DOHH2 (cell line): Measurements from ENCODE around the gene PSMC5.

Experiments used
- H3F3A ChIP-seq: fragments of 200-600 bp; sonication (generic), shearing (Covaris generic); 2 replicates; pipeline ENCODE4 v1.6.0; 2016; ENCODE audit warnings: antibody characterized with exemption, mild to moderate bottlenecking; ENCODE audit not compliant: control insufficient read depth, insufficient read depth
- H3K27ac ChIP-seq: fragments of 200-600 bp; sonication (generic); 2 replicates; pipeline ENCODE4 v1.5.1; 2014; ENCODE audit warnings: low read depth, mild to moderate bottlenecking, low read length, moderate library complexity
- H3K27me3 ChIP-seq: fragments of 200-600 bp; sonication (generic); 2 replicates; pipeline ENCODE4 v1.6.1; 2014; ENCODE audit warnings: mild to moderate bottlenecking, low read length, mixed read lengths; ENCODE audit not compliant: control insufficient read depth
- H3K36me3 ChIP-seq: fragments of 200-600 bp; sonication (generic); 2 replicates; pipeline ENCODE4 v1.6.1; 2014; ENCODE audit warnings: mild to moderate bottlenecking, low read length, moderate library complexity, mixed read lengths; ENCODE audit not compliant: control insufficient read depth
- H3K4me1 ChIP-seq: fragments of 200-600 bp; sonication (generic); 2 replicates; pipeline ENCODE4 v1.6.1; 2014; ENCODE audit warnings: mild to moderate bottlenecking, low read length, mixed read lengths; ENCODE audit not compliant: control insufficient read depth
- H3K4me2 ChIP-seq: fragments of 200-600 bp; sonication (generic); 2 replicates; pipeline ENCODE4 v1.6.0; 2014; ENCODE audit warnings: mild to moderate bottlenecking, low read length, moderate library complexity
- H3K4me3 ChIP-seq: fragments of 200-600 bp; sonication (generic); 2 replicates; pipeline ENCODE4 v1.5.1; 2014; ENCODE audit warnings: mild to moderate bottlenecking, low read length, mixed read lengths
- H3K79me2 ChIP-seq: fragments of 200-600 bp; sonication (generic); 2 replicates; pipeline ENCODE4 v1.6.1; 2014; ENCODE audit warnings: mild to moderate bottlenecking, low read length, mixed read lengths; ENCODE audit not compliant: control insufficient read depth
- H3K9me2 ChIP-seq: fragments of 200-600 bp; sonication (generic); replicated peaks from 2 replicates; pipeline ENCODE4 v1.6.1; 2014; ENCODE audit warnings: mild to moderate bottlenecking, low read length, mixed read lengths; ENCODE audit not compliant: control insufficient read depth
- H3K9me3 ChIP-seq: fragments of 200-600 bp; sonication (generic); 2 replicates; pipeline ENCODE4 v1.6.1; 2014; ENCODE audit warnings: antibody characterized with exemption, low read length, mixed read lengths; ENCODE audit not compliant: control insufficient read depth, insufficient read depth
- H4K20me1 ChIP-seq: fragments of 200-600 bp; sonication (generic); 2 replicates; pipeline ENCODE4 v1.6.0; 2014; ENCODE audit warnings: low read depth, mild to moderate bottlenecking, antibody characterized with exemption, low read length, moderate library complexity; ENCODE audit not compliant: control insufficient read depth, insufficient read depth
- EZH2phosphoT487 ChIP-seq: fragments of 200-600 bp; sonication (generic); IDR thresholded peaks from 2 replicates; pipeline ENCODE4 v1.6.1; 2017; ENCODE audit warnings: borderline replicate concordance, mild to moderate bottlenecking, antibody characterized with exemption, low read length, moderate library complexity, mixed read lengths
- TF ChIP-seq, protein P1 (sequence below): fragments of 200-600 bp; sonication (generic); IDR thresholded peaks from one replicate; pipeline ENCODE4 v1.5.1; 2014; ENCODE audit warnings: antibody characterized with exemption, mild to moderate bottlenecking, low read depth, low read length; ENCODE audit not compliant: poor library complexity, severe bottlenecking

Gene PSMC5

DNA sequence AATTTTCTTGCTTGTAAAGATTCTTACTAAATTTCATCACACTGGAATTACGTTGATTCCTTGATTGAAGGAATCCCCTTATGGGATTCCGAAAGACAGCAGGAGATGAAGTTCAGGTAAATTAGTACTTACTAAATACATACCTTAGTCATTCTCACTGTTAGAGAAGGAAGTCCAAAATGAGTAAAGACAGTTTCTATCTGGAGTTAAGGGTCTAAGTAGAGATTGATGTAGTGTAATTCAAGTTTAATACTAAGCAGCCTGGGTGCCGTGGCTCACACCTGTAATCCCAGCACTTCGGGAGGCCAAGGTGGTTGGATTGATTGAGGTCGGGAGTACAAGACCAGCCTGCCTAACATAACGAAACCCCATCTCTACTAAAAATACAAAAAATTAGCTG lies 43.7 kb upstream of the PSMC5 start:
- peaks cover 27% of the 10 kb centered on the region for H4K20me1 ChIP-seq
- 0 out of 2 replicates have a peak, but pooled peaks cover 3% of the 10 kb centered on the region for H3F3A ChIP-seq
- H3K4me2 ChIP-seq: no peak overlapping the region
- H3K4me1 ChIP-seq: peaks cover 20% of the 10 kb centered on the region
- H3K27me3 ChIP-seq: no peaks in the 10 kb centered on the region
- TF ChIP-seq, protein P1, sequence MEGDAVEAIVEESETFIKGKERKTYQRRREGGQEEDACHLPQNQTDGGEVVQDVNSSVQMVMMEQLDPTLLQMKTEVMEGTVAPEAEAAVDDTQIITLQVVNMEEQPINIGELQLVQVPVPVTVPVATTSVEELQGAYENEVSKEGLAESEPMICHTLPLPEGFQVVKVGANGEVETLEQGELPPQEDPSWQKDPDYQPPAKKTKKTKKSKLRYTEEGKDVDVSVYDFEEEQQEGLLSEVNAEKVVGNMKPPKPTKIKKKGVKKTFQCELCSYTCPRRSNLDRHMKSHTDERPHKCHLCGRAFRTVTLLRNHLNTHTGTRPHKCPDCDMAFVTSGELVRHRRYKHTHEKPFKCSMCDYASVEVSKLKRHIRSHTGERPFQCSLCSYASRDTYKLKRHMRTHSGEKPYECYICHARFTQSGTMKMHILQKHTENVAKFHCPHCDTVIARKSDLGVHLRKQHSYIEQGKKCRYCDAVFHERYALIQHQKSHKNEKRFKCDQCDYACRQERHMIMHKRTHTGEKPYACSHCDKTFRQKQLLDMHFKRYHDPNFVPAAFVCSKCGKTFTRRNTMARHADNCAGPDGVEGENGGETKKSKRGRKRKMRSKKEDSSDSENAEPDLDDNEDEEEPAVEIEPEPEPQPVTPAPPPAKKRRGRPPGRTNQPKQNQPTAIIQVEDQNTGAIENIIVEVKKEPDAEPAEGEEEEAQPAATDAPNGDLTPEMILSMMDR: no peak
- no peak for TF ChIP-seq EZH2phosphoT487
- no peaks in the 10 kb centered on the region for H3K9me3 ChIP-seq
- no peak overlapping the region for H3K4me3 ChIP-seq
- peaks cover 98% of the 10 kb centered on the region for H3K79me2 ChIP-seq
- peaks cover 94% of the 10 kb centered on the region for H3K36me3 ChIP-seq
- H3K27ac ChIP-seq: no peak overlapping the region
- H3K9me2 ChIP-seq: no peaks in the 10 kb centered on the region

DNA sequence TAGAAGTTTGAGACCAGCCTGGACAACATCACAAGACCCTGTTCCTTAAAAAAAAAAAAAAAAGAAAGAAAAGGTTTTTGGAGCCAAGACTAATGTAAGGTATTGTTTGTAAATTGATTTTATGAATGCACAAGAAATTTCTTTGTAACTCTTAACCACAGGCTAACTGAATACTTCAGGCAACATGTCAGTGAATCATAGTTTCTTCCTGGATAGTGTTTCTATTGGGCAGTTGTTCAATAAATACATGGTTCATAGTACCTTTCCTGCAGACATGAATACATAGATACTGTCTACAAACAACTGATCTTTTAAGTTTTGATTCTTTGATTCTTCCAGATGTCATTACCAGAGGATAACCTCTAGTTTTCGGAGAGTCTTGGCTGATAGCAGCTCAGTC lies 41.7 kb upstream of the PSMC5 start:
- peaks cover 97% of the 10 kb centered on the region for H3K79me2 ChIP-seq
- H3K4me2 ChIP-seq: no peak overlapping the region
- no peak overlapping the region for H3K4me3 ChIP-seq
- 0 out of 2 replicates have a peak, but pooled peaks cover 3% of the 10 kb centered on the region for H3F3A ChIP-seq
- peaks cover 18% of the 10 kb centered on the region for H4K20me1 ChIP-seq
- peaks cover 10% of the 10 kb centered on the region for H3K4me1 ChIP-seq
- H3K27me3 ChIP-seq: no peaks in the 10 kb centered on the region
- H3K36me3 ChIP-seq: peaks cover 94% of the 10 kb centered on the region
- TF ChIP-seq, protein P1: no peak
- no peak for TF ChIP-seq EZH2phosphoT487
- H3K9me3 ChIP-seq: no peaks in the 10 kb centered on the region
- no peak overlapping the region for H3K27ac ChIP-seq
- H3K9me2 ChIP-seq: no peaks in the 10 kb centered on the region

DNA sequence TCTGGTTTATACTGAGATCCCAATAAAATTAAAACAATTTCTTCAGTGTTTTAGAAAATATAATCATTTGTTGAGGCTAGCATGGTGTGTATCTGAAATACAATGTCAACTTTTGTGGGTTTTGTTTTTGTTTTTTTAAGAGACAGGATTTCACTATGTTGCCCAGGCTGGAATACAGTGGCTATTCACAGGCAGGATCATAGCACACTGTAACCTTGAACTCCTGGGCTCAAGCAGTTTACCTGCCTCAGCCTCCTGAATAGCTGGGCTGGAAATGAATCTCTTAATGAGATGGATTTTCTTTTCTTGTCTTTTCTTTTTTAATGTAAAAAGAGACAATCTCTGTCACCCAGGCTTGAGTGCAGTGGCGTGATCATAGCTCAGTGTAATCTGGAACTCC lies 41.1 kb upstream of the PSMC5 start:
- 0 out of 2 replicates have a peak, but pooled peaks cover 5% of the 10 kb centered on the region for H3F3A ChIP-seq
- H3K4me2 ChIP-seq: no peak overlapping the region
- peaks cover 94% of the 10 kb centered on the region for H3K36me3 ChIP-seq
- H3K4me3 ChIP-seq: no peak overlapping the region
- peaks cover 9% of the 10 kb centered on the region for H3K4me1 ChIP-seq
- no peak for TF ChIP-seq EZH2phosphoT487
- TF ChIP-seq, protein P1: no peak
- H3K27me3 ChIP-seq: no peaks in the 10 kb centered on the region
- H3K9me2 ChIP-seq: no peaks in the 10 kb centered on the region
- H3K79me2 ChIP-seq: peaks cover 95% of the 10 kb centered on the region
- H3K27ac ChIP-seq: no peak overlapping the region
- no peaks in the 10 kb centered on the region for H3K9me3 ChIP-seq
- peaks cover 18% of the 10 kb centered on the region for H4K20me1 ChIP-seq
